ENCODE measurements around the gene WDR53. TPM values are rescaled to one million over a fixed set of nuclear protein-coding genes. Genes with fewer than 3 reads are reported as not detected.
"Not testable (repeated sequence)": the region's sequence is repeated elsewhere in the genome, so short reads cannot be mapped to it uniquely, and the experiment has no call there.

WDR53 gene
- total RNA-seq, 1 experiment from 2014 or later, result 25.1 TPM

DNA sequence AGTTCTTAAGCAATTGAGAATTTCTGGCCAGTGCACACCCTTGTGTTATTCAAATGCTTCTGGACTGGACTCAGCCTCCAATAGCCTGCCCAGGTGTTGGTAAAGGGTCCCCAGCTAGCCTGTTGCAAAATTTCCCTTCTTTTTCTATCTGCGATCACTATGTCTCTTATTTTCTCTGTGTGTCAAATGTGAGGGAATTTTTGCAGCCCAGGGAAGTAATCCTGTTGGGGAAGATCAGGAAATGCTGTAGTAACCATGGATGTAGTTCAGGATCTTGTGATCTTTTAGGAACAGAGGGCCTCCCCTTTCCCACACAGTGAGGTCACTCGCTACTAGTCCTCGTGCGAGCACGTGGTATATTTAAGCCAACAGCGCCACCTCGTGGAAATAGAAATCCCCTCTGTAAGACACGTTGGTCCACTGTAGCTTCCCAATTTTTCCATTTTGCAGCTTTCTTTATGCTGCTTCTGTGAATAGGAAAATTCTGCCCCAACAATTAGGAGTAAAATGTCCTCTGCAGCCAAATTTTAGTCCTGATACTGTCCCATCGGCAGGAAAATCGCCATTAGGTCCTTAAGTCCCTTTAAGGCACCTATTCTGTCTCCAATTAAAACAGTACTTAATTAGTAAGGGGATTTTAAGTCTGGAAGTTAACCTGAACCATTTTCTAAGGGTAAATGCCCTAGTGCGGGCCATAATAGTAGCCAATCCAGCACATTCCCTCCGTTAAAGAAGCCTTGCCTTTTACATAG lies 49.2 kb downstream of the WDR53 start:
- DNase-seq (ENCODE audit: low read depth), result peak; percentile 76

GRCh38 chr3:196517919-196518318 lies 50.4 kb downstream of the WDR53 start:
- no peak for DNase-seq (ENCODE audit: low read depth)

GRCh38 chr3:196517162-196517800 lies 51.1 kb downstream of the WDR53 start:
- peak; percentile 36 for DNase-seq (ENCODE audit: low read depth)

- no peak for DNase-seq (ENCODE audit: low read depth)
Measured at GRCh38 chr3:196514913-196515621, 53.3 kb downstream of the WDR53 start, which contains the start of gene SMCO1. SMCO1 (minus strand) TSS chr3:196515346; CDS start chr3:196515209, 137 bp downstream.

- no peak for DNase-seq (ENCODE audit: low read depth)
Measured at GRCh38 chr3:196514350-196514716, 54.0 kb downstream of the WDR53 start.

- DNase-seq (ENCODE audit: low read depth), result peak; percentile 54
Measured at GRCh38 chr3:196513697-196514349, 54.5 kb downstream of the WDR53 start.

DNA sequence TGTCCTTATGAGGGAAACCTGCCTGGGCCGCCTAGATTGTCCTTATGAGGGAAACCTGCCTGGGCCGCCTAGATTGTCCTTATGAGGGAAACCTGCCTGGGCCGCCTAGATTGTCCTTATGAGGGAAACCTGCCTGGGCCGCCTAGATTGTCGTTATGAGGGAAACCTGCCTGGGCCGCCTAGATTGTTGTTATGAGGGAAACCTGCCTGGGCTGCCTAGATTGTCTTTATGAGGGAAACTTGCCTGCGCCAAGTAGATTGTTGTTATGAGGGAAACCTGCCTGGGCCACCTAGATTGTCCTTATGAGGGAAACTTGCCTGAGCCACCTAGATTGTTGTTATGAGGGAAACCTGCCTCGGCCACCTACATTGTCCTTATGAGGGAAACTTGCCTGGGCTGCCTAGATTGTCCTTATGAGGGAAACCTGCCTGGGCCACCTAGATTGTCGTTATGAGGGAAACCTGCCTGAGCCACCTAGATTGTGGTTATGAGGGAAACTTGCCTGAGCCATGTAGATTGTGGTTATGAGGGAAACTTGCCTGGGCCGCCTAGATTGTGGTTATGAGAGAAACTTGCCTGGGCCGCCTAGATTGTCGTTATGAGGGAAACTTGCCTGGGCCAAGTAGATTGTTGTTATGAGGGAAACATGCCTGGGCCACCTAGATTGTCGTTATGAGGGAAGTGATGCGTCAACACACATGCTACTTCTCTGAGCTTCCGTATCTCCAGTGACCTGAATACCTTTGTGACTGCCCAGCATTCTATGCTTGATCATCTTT lies 56.5 kb downstream of the WDR53 start:
- not testable (repeated sequence) for DNase-seq (ENCODE audit: low read depth)

DNA sequence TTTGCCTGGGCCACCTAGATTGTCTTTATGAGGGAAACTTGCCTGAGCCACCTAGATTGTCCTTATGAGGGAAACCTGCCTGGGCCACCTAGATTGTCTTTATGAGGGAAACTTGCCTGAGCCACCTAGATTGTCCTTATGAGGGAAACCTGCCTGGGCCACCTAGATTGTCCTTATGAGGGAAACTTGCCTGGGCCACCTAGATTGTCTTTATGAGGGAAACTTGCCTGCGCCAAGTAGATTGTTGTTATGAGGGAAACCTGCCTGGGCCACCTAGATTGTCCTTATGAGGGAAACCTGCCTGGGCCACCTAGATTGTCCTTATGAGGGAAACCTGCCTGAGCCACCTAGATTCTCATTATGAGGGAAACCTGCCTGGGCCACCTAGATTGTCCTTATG lies 57.2 kb downstream of the WDR53 start:
- not testable (repeated sequence) for DNase-seq (ENCODE audit: low read depth)

DNA sequence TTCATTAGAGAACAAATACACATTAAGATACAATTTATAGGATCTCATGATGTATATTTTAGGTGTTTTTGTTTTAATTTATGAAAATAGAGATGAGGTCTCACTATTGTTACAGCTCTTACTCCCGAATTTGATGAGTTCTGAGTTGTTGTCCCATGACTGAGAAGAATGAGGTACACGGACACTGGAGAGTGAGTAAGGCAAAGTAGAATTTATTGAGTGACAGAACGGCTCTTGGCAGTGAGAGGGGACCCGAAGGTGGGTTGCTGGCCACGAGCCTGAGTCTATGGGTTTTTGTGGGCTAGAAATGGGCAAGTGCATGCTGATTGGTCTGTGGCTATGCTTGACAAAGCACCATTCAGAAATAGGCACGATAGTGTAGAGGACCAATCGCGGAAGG lies 61.7 kb downstream of the WDR53 start:
- DNase-seq (ENCODE audit: low read depth), result no peak

GRCh38 chr3:196504556-196504955 lies 63.8 kb downstream of the WDR53 start:
- DNase-seq (ENCODE audit: low read depth), result no peak

Small RNA genes within 50 kb of the gene (small RNA-seq; reads per million reads assigned to genes)
- not detected for gene RPS29P3

Other genes starting within 250 kb of the WDR53 start
- gene TM4SF19, start 230.2 kb downstream of the WDR53 start, total RNA-seq (2014; rRNA removed; shearing (Covaris generic)), result 50.2 and 63.3 TPM in 2 replicates
- 9.3 and 14.7 TPM in 2 replicates for gene UBXN7, start 136.1 kb downstream of the WDR53 start, total RNA-seq (2014; rRNA removed; shearing (Covaris generic))
- 15.1 and 25.0 TPM in 2 replicates for gene RNF168, start 64.8 kb downstream of the WDR53 start, total RNA-seq (2014; rRNA removed; shearing (Covaris generic))
- gene SMCO1, start 53.2 kb downstream of the WDR53 start, total RNA-seq (2014; rRNA removed; shearing (Covaris generic)), result 0.14 TPM in 1 of 2 replicates, not detected in the other
- gene FBXO45, start 106 bp upstream of the WDR53 start, total RNA-seq (2014; rRNA removed; shearing (Covaris generic)), result 33.3 and 34.2 TPM in 2 replicates
- 4.0 and 7.1 TPM in 2 replicates for gene NRROS, start 71.1 kb upstream of the WDR53 start, total RNA-seq (2014; rRNA removed; shearing (Covaris generic))
- gene CEP19, start 143.7 kb upstream of the WDR53 start, total RNA-seq (2014; rRNA removed; shearing (Covaris generic)), result 2.1 and 2.7 TPM in 2 replicates
- 33.6 and 37.0 TPM in 2 replicates for gene PIGX, start 143.8 kb upstream of the WDR53 start, total RNA-seq (2014; rRNA removed; shearing (Covaris generic))
- gene PAK2, start 171.3 kb upstream of the WDR53 start, total RNA-seq (2014; rRNA removed; shearing (Covaris generic)), result 37.8 and 53.9 TPM in 2 replicates

Measured in HT1080 (cell line).